ENCODE data around the gene HAUS3. TPM values are rescaled to one million over a fixed set of nuclear protein-coding genes. Genes with fewer than 3 reads are reported as not detected.

HAUS3 gene
- total RNA-seq, 4 donors from 2014 or later, result 16.3 to 22.0 (median 17.3) TPM

DNA sequence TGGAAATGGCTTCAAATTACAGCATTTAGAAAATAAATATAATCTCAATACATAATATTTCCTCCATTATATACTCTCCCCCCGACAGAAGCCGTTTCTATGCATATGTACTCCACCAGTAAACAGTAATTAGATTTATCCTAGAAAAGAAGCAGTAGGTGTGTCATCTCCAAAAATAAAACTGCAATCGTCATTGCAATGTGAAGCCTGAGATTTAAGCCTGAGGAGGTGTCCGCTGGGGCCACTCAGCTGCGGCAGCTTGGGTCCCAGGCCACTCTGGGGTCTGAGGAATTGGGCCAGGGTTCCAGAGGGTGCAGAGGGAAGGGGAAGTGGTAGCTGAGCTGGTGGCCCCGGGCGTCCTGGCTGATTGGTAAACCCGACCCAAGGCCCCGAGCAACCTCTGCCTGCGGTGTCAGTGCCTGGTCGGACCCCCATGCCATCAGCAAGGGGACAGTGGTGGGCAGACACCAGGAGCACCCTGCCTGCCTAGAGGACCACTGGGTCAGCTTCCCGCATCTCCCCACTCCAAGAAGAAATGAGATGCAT, 27.8 kb upstream of the HAUS3 start:
- TF ChIP-seq, protein P1, sequence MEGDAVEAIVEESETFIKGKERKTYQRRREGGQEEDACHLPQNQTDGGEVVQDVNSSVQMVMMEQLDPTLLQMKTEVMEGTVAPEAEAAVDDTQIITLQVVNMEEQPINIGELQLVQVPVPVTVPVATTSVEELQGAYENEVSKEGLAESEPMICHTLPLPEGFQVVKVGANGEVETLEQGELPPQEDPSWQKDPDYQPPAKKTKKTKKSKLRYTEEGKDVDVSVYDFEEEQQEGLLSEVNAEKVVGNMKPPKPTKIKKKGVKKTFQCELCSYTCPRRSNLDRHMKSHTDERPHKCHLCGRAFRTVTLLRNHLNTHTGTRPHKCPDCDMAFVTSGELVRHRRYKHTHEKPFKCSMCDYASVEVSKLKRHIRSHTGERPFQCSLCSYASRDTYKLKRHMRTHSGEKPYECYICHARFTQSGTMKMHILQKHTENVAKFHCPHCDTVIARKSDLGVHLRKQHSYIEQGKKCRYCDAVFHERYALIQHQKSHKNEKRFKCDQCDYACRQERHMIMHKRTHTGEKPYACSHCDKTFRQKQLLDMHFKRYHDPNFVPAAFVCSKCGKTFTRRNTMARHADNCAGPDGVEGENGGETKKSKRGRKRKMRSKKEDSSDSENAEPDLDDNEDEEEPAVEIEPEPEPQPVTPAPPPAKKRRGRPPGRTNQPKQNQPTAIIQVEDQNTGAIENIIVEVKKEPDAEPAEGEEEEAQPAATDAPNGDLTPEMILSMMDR (IDR thresholded peaks at IDR 0.05; ENCODE audit: low read depth), result no peak

- TF ChIP-seq, protein P1 (IDR thresholded peaks at IDR 0.05; ENCODE audit: low read depth), result no peak
Measured at GRCh38 chr4:2269206-2269531, 27.2 kb upstream of the HAUS3 start.

GRCh38 chr4:2268357-2269205, 26.7 kb upstream of the HAUS3 start:
- TF ChIP-seq, protein P1 (IDR thresholded peaks at IDR 0.05; ENCODE audit: low read depth), result no peak

- TF ChIP-seq, protein P1 (IDR thresholded peaks at IDR 0.05; ENCODE audit: low read depth), result no peak
Measured at GRCh38 chr4:2267841-2268240, 25.9 kb upstream of the HAUS3 start.

DNA sequence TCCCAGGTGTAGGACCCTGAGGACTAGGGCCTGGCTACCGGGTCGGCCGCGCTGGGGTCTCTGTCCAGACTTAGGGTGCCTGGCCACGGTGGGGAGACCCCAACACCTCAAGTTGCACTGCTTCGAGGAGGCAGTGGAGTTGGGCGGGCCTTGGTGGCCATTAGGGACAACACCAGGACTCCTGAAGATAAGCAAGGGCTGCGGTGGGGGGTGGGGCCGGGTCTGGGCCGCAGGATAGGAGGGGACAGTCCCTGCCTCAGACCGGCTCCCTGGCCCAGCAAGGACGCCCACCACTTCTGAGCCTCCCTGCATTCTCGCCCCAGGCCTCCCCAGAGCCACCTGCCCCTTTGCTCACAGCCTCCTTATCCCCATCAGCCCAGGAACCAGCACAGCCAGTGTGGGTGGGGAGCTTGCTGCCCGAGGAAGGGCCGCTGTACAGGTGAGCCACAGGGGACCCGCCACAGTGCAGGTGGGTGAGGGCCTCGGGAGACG, 25.4 kb upstream of the HAUS3 start:
- TF ChIP-seq, protein P1 (IDR thresholded peaks at IDR 0.05; ENCODE audit: low read depth), result no peak

- TF ChIP-seq, protein P1 (IDR thresholded peaks at IDR 0.05; ENCODE audit: low read depth), result no peak
Measured at GRCh38 chr4:2266821-2267220, 24.9 kb upstream of the HAUS3 start.

DNA sequence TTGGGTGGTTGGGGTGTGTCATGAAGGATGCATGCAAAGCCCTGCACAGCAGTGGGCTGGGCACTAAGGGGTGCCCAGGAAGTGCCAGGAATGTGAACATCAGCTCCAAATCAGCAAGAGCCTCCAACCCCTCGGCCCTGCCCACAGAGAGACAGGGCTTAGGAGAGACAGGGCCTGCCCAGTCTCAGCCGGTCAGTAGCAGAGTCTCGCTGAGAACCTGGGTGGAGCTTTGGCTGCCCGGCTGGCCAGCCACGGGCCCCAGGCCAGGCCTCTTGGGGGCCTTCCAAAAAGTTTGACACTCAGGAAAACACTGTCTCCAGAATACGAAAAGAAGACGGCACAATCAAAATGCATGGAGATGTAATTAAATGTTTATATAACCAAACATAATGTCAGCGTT, 24.3 kb upstream of the HAUS3 start:
- TF ChIP-seq, protein P1 (IDR thresholded peaks at IDR 0.05; ENCODE audit: low read depth), result no peak
